Measurements from ENCODE around the gene ING4. TPM values are rescaled to one million over a fixed set of nuclear protein-coding genes. Genes with fewer than 3 reads are reported as not detected.
"Not testable (repeated sequence)": the region's sequence is repeated elsewhere in the genome, so short reads cannot be mapped to it uniquely, and the experiment has no call there.

ING4 gene
- 10 to 100 TPM; 15.2 to 24.7 TPM for polyA plus RNA-seq

DNA sequence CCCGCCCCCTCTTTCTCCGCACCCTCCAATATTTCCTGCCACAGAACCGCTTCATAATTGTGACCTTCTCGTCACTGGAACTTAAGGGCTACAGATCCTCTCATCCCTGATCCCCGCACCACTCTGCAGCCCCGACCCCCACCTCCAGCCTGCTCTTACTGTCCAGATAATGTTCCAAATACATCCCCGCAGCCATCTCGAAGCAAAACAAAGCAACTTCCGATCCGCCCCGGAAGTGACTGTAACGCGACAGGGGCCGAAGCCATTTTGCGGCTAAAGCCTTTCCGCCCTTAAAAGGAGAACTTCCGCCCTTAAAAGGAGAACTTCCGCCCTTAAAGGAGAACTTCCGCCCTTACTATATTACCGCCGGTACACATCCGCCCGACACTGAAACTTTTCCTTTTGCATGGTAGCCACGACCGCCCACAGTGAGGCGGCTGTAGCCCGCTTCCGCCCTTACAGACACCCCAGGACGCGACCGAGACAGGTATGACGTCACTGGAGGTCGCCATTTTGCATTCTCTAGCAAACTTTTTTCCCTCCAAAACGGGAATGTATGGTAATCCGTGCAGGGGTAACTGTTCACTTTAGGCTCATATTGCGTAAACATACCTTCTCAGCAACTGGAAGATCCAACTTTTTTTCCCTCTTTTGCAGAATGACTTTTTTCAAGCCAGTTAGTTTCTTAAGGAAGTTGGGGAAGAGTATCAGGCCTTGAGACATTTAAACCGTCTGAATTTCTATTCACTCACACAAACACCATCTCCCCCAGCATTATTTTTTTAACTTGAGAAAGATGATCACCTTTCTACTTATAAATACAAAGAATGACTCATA is at the start of gene ING4:
TSS of gene ING4 (minus strand) at position 214 of the 837 bp plus-strand sequence. CDS start at position 196, 18 bp downstream.
- peak within 1 kb of the TSS; percentile 86 to 94 for H3K27ac ChIP-seq (ENCODE audit: low read depth in 2 of 2, low read length in 1 of 2)
- WGBS, 2 donors = 2 to 3% methylated on average over 37 of the region's 37 CpGs
- H3K36me3 ChIP-seq (ENCODE audit: control insufficient read depth in 2 of 2, insufficient read depth in 2 of 2, low read length in 1 of 2) = peaks cover 11 to 12% of the 10 kb centered on the region in 2 donors
- no peaks in the 10 kb centered on the region for H3K27me3 ChIP-seq (ENCODE audit: control insufficient read depth in 1 of 2, insufficient read depth in 2 of 2, low read length in 2 of 2)
- H3K4me1 ChIP-seq (ENCODE audit: control insufficient read depth in 2 of 2, insufficient read depth in 2 of 2, low read length in 1 of 2) = no peaks in the 10 kb centered on the region
- H3K9me3 ChIP-seq (ENCODE audit: control insufficient read depth in 2 of 2, insufficient read depth in 1 of 2, low read depth in 1 of 2, low read length in 1 of 2) = no peaks in the 10 kb centered on the region
- peak within 1 kb of the TSS; percentile 73 to 91 for H3K4me3 ChIP-seq (ENCODE audit: low read depth in 1 of 2, low read length in 2 of 2)

DNA sequence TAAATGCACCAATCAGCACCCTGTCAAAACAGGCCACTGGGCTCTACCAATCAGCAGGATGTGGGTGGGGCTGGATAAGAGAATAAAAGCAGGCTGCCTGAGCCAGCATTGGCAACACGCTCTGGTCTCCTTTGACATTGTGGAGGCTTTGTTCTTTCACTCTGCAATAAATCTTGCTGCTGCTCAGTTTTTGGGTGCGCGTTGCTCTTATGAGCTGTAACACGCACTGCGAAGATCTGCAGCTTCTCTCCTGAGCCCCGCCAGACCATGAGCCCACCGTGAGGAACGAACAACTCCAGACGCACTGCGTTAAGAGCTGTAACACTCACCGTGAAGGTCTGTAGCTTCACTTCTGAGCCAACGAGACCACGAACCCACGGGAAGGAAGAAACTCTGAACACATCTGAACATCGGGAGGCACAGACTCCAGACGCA is 46.1 kb upstream of the ING4 start:
- no peaks in the 10 kb centered on the region for H3K36me3 ChIP-seq (ENCODE audit: control insufficient read depth in 2 of 2, insufficient read depth in 2 of 2, low read length in 1 of 2)
- H3K4me3 ChIP-seq (ENCODE audit: low read depth in 1 of 2, low read length in 2 of 2) = no peak overlapping the region
- H3K4me1 ChIP-seq (ENCODE audit: control insufficient read depth in 2 of 2, insufficient read depth in 2 of 2, low read length in 1 of 2) = no peaks in the 10 kb centered on the region
- H3K9me3 ChIP-seq (ENCODE audit: control insufficient read depth in 2 of 2, insufficient read depth in 1 of 2, low read depth in 1 of 2, low read length in 1 of 2) = no peaks in the 10 kb centered on the region
- H3K27ac ChIP-seq (ENCODE audit: low read depth in 2 of 2, low read length in 1 of 2) = no peak overlapping the region
- no peaks in the 10 kb centered on the region for H3K27me3 ChIP-seq (ENCODE audit: control insufficient read depth in 1 of 2, insufficient read depth in 2 of 2, low read length in 2 of 2)
- 77 to 79% methylated on average over 16 of the region's 16 CpGs for WGBS, 2 donors

DNA sequence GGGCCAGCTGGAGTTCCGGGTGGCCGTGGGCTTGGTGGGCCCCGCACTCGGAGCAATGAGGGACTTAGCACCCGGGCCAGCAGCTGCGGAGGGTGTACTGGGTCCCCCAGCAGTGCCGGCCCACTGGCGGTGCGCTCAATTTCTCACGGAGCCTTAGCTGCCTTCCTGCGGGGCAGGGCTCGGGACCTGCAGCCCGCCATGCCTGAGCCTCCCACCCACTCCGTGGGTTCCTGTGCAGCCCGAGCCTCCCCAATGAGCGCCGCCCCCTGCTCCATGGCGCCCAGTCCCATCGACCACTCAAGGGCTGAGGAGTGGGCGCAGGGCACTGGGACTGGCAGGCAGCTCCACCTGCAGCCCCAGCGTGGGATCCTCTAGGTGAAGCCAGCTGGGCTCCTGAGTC is 45.4 kb upstream of the ING4 start:
- H3K36me3 ChIP-seq (ENCODE audit: control insufficient read depth in 2 of 2, insufficient read depth in 2 of 2, low read length in 1 of 2); H3K4me1 ChIP-seq (ENCODE audit: control insufficient read depth in 2 of 2, insufficient read depth in 2 of 2, low read length in 1 of 2); H3K27me3 ChIP-seq (ENCODE audit: control insufficient read depth in 1 of 2, insufficient read depth in 2 of 2, low read length in 2 of 2); H3K4me3 ChIP-seq (ENCODE audit: low read depth in 1 of 2, low read length in 2 of 2); H3K9me3 ChIP-seq (ENCODE audit: control insufficient read depth in 2 of 2, insufficient read depth in 1 of 2, low read depth in 1 of 2, low read length in 1 of 2); H3K27ac ChIP-seq (ENCODE audit: low read depth in 2 of 2, low read length in 1 of 2): not testable (repeated sequence)
- WGBS, 2 donors = 92 to 93% methylated on average over 21 of the region's 21 CpGs

DNA sequence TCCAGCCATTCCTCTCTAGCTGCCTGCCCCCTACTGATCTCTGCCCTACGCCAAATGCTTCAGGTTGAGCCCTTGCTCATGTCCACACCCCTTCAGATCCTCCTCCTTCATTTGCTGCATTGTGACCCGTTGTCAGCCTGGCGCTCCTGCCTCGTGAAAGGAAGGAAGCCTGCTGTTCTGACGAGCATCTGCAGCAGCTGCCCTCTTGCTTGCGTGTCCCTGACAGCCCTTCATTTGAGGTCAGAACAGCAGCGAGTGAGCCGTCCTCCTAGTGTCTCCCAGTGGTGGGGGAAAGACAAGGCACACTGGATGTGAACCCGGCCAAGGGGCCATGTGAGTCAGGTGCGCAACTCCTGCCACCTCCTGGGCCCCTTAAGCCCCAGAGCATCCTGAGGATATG is 40.7 kb upstream of the ING4 start:
- no peaks in the 10 kb centered on the region for H3K36me3 ChIP-seq (ENCODE audit: control insufficient read depth in 2 of 2, insufficient read depth in 2 of 2, low read length in 1 of 2)
- no peak overlapping the region for H3K4me3 ChIP-seq (ENCODE audit: low read depth in 1 of 2, low read length in 2 of 2)
- H3K27me3 ChIP-seq (ENCODE audit: control insufficient read depth in 1 of 2, insufficient read depth in 2 of 2, low read length in 2 of 2) = peaks cover 0 to 13% of the 10 kb centered on the region in 2 donors
- H3K27ac ChIP-seq (ENCODE audit: low read depth in 2 of 2, low read length in 1 of 2) = no peak overlapping the region
- H3K9me3 ChIP-seq (ENCODE audit: control insufficient read depth in 2 of 2, insufficient read depth in 1 of 2, low read depth in 1 of 2, low read length in 1 of 2) = no peaks in the 10 kb centered on the region
- 16 to 17% methylated on average over 10 of the region's 10 CpGs for WGBS, 2 donors
- peaks cover 3 to 7% of the 10 kb centered on the region in 2 donors for H3K4me1 ChIP-seq (ENCODE audit: control insufficient read depth in 2 of 2, insufficient read depth in 2 of 2, low read length in 1 of 2)

DNA sequence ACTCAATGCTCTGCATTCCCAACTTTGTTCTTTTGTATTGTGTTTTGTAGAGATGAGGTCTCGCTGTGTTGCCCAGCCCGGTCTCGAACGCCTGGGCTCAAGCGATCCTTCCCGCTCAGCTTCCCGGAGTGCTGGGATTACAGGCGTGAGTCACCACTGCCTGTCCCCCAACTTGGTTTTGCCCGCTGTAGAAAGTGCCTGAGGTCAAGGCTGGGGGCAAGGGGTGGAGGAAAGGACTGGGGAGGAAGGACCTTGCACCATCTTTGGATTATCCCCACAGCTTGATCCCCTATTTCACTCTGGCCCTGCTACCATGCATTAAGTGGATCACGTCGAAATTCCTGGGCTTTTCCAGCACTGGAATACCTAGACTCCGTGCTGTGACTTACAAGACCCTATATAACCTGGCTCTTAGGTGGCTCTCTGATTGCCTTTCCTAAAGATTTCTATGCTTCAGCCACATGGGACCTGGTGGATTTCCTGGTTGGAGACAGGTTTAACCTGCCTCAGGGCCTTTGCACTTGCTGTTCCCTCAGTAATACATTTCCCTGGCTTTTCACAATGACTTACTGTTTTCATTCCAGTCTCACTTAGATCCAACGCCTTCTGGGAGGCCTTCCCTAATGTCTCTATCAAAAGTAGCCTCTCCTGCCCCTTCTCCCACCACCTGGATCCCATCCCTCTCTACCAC is 38.3 kb upstream of the ING4 start:
- Histone ChIP-seq H3K4me1 (ENCODE audit: control insufficient read depth in 2 of 2, insufficient read depth in 2 of 2, low read length in 1 of 2) (peaks cover 3 to 7% of the 10 kb centered on the region in 2 donors), H3K4me3 (ENCODE audit: low read depth in 1 of 2, low read length in 2 of 2) (peak overlapping the region in 1 of 2 donors; percentile 33), H3K9me3 (ENCODE audit: control insufficient read depth in 2 of 2, insufficient read depth in 1 of 2, low read depth in 1 of 2, low read length in 1 of 2) (no peaks in the 10 kb centered on the region), H3K36me3 (ENCODE audit: control insufficient read depth in 2 of 2, insufficient read depth in 2 of 2, low read length in 1 of 2) (no peaks in the 10 kb centered on the region), H3K27ac (ENCODE audit: low read depth in 2 of 2, low read length in 1 of 2) (no peak overlapping the region), H3K27me3 (ENCODE audit: control insufficient read depth in 1 of 2, insufficient read depth in 2 of 2, low read length in 2 of 2) (peaks cover 2 to 18% of the 10 kb centered on the region in 2 donors)
- 27 to 30% methylated on average over 13 of the region's 13 CpGs for WGBS, 2 donors

DNA sequence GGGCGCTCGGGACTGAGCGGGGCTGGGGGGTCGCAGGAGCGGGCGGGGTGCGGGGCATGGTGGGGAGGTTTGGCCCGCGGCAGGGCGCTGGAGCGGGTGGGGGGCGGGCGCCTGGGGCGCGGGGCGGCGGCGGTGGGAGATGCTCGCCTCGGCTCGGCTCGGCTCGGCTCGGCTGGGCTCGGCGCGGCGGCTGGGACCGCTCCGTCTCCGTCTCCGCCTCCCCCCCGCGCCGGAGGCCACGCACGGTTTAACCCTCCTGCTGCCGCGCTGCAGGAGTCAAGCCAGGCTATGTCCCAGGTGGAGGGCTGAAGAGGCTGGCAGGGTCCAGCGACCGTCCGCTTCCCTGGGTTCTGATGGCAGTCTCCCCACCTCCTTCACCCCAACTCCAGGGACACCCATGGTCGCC is 37.7 kb upstream of the ING4 start, which contains the start of gene PIANP:
TSS of gene PIANP (minus strand) at position 170 of the 406 bp plus-strand sequence. CDS start 2,754 bp downstream, outside the sequence.
- H3K4me1 ChIP-seq (ENCODE audit: control insufficient read depth in 2 of 2, insufficient read depth in 2 of 2, low read length in 1 of 2) = peaks cover 3 to 7% of the 10 kb centered on the region in 2 donors
- 0 to 1% methylated on average over 11 to 42 of the region's 43 CpGs for WGBS, 2 donors
- no peak within 1 kb of the TSS for H3K27ac ChIP-seq (ENCODE audit: low read depth in 2 of 2, low read length in 1 of 2)
- peaks cover 2 to 18% of the 10 kb centered on the region in 2 donors for H3K27me3 ChIP-seq (ENCODE audit: control insufficient read depth in 1 of 2, insufficient read depth in 2 of 2, low read length in 2 of 2)
- peak within 1 kb of the TSS; percentile 33 to 41 for H3K4me3 ChIP-seq (ENCODE audit: low read depth in 1 of 2, low read length in 2 of 2)
- no peaks in the 10 kb centered on the region for H3K9me3 ChIP-seq (ENCODE audit: control insufficient read depth in 2 of 2, insufficient read depth in 1 of 2, low read depth in 1 of 2, low read length in 1 of 2)
- H3K36me3 ChIP-seq (ENCODE audit: control insufficient read depth in 2 of 2, insufficient read depth in 2 of 2, low read length in 1 of 2) = no peaks in the 10 kb centered on the region

DNA sequence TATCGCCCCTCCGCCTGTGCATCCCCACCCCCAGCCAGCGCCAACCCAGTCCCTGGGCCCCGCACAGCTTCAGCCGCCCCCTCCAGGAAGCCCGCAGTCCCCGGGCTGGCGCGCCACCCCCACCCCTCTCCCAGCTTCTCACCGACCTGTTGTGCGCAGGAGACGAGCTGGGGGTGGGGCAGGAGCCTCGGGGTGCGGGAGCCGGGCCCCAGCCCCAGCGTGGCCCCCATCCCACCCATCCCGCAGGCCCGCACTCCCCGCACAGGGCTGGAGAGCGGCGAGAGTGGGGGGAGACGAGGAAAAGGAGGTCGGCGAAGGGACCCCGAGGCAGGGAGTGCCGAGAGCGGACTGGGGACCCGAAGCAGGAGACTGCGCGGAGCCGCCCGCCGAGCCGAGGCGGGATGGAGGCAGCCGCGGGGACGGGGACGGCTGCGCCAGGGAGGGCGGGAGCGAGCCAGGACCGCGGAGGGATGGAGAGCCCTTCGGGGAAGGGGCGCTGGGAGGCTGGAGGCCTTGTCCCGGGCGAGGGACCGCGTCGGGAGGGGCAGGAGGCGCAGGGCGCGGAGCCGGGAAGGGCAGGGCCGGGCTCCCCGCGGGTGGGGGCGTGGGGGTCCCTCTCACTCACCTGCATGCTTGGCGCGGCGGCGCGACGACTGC is 37.2 kb upstream of the ING4 start:
- H3K27ac ChIP-seq (ENCODE audit: low read depth in 2 of 2, low read length in 1 of 2) = no peak overlapping the region
- peaks cover 2 to 18% of the 10 kb centered on the region in 2 donors for H3K27me3 ChIP-seq (ENCODE audit: control insufficient read depth in 1 of 2, insufficient read depth in 2 of 2, low read length in 2 of 2)
- WGBS, 2 donors = 2% methylated on average over 45 to 65 of the region's 65 CpGs
- no peaks in the 10 kb centered on the region for H3K9me3 ChIP-seq (ENCODE audit: control insufficient read depth in 2 of 2, insufficient read depth in 1 of 2, low read depth in 1 of 2, low read length in 1 of 2)
- H3K36me3 ChIP-seq (ENCODE audit: control insufficient read depth in 2 of 2, insufficient read depth in 2 of 2, low read length in 1 of 2) = no peaks in the 10 kb centered on the region
- H3K4me1 ChIP-seq (ENCODE audit: control insufficient read depth in 2 of 2, insufficient read depth in 2 of 2, low read length in 1 of 2) = peaks cover 3 to 7% of the 10 kb centered on the region in 2 donors
- H3K4me3 ChIP-seq (ENCODE audit: low read depth in 1 of 2, low read length in 2 of 2) = peak overlapping the region; percentile 33 to 41

DNA sequence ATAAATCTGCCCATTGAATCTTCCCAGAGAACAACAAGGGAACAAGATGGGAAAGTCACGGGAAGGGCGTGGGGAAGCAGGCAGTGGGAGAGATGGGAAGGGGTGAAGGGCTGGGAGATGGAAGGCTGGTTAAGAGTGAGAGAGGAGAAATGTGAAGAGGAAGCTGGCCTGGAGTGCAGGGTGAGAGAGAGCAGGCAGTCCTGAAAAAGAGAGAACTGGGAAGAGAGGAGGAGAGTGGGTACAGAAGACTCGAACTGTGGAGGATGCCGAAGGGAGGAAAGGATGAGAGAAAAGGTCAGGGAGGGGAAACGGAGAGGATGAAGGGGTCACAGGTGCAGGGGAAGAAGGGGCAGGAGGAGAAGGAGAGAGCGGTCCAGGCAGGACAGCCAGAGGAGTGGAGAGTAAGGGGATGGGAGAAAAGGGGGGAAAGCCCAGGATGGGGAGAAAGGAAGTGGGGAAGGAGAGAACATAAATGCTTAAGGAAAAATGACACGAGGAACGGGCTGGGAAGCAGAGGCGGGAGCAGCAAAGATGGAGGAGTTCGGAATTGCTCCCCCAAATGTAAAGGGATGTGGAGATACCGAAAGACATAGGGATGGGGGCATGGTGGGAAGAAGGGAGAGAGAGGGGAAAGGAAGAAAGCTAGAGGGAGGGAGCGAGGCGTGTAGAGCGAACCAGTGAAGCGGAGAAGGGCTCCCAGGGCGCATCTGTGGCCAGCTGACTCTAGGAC is 36.5 kb upstream of the ING4 start:
- no peak overlapping the region for H3K4me3 ChIP-seq (ENCODE audit: low read depth in 1 of 2, low read length in 2 of 2)
- WGBS, 2 donors = 18 to 21% methylated on average over 16 of the region's 16 CpGs
- H3K27ac ChIP-seq (ENCODE audit: low read depth in 2 of 2, low read length in 1 of 2) = no peak overlapping the region
- H3K36me3 ChIP-seq (ENCODE audit: control insufficient read depth in 2 of 2, insufficient read depth in 2 of 2, low read length in 1 of 2) = no peaks in the 10 kb centered on the region
- H3K4me1 ChIP-seq (ENCODE audit: control insufficient read depth in 2 of 2, insufficient read depth in 2 of 2, low read length in 1 of 2) = peaks cover 3 to 7% of the 10 kb centered on the region in 2 donors
- peaks cover 2 to 18% of the 10 kb centered on the region in 2 donors for H3K27me3 ChIP-seq (ENCODE audit: control insufficient read depth in 1 of 2, insufficient read depth in 2 of 2, low read length in 2 of 2)
- H3K9me3 ChIP-seq (ENCODE audit: control insufficient read depth in 2 of 2, insufficient read depth in 1 of 2, low read depth in 1 of 2, low read length in 1 of 2) = no peaks in the 10 kb centered on the region
